Stimulated activated CD8-positive, alpha-beta memory T cell treated with anti-CD3 and anti-CD28 coated beads, Interleukin-12 subunit alpha, Interleukin-12 subunit beta, amount 100 ng/mL, for 4 hours (primary cell): ENCODE measurements around the gene SGMS1.
"Not testable (repeated sequence)": the region's sequence is repeated elsewhere in the genome, so short reads cannot be mapped to it uniquely, and the experiment has no call there.

ENCODE experiments used
- DNase-seq: peaks from one replicate; pipeline ENCODE4 v3.0.0-alpha.2; 2020; ENCODE audit warnings: low read depth

Gene SGMS1

GRCh38 chr10:50582766-50583762, 40.7 kb downstream of the SGMS1 start:
- DNase-seq, result no peak

- DNase-seq, result no peak
Observed at GRCh38 chr10:50582046-50582445, 41.7 kb downstream of the SGMS1 start.

- DNase-seq, result no peak
Observed at GRCh38 chr10:50580262-50580891, 43.4 kb downstream of the SGMS1 start.

GRCh38 chr10:50579491-50580261, 44.1 kb downstream of the SGMS1 start:
- no peak for DNase-seq

- DNase-seq, result no peak
Observed at GRCh38 chr10:50578949-50579348, 44.8 kb downstream of the SGMS1 start.

GRCh38 chr10:50577681-50578350, 45.9 kb downstream of the SGMS1 start:
- DNase-seq, result no peak

- no peak for DNase-seq
Observed at GRCh38 chr10:50577010-50577409, 46.7 kb downstream of the SGMS1 start.

- DNase-seq, result no peak
Observed at GRCh38 chr10:50576245-50576815, 47.4 kb downstream of the SGMS1 start.

GRCh38 chr10:50575477-50576244, 48.1 kb downstream of the SGMS1 start:
- DNase-seq, result no peak

GRCh38 chr10:50574931-50575330, 48.8 kb downstream of the SGMS1 start:
- no peak for DNase-seq

- no peak for DNase-seq
Observed at GRCh38 chr10:50574305-50574704, 49.5 kb downstream of the SGMS1 start.

GRCh38 chr10:50572017-50572491, 51.7 kb downstream of the SGMS1 start:
- no peak for DNase-seq

GRCh38 chr10:50568750-50569149, 55.0 kb downstream of the SGMS1 start:
- not testable (repeated sequence) for DNase-seq

- DNase-seq, result no peak
Observed at GRCh38 chr10:50567384-50567783, 56.4 kb downstream of the SGMS1 start.

- no peak for DNase-seq
Observed at GRCh38 chr10:50566150-50566549, 57.6 kb downstream of the SGMS1 start.

GRCh38 chr10:50565301-50566083, 58.3 kb downstream of the SGMS1 start:
- DNase-seq, result no peak

GRCh38 chr10:50563906-50564305, 59.9 kb downstream of the SGMS1 start:
- no peak for DNase-seq

- no peak for DNase-seq
Observed at GRCh38 chr10:50561816-50562215, 61.9 kb downstream of the SGMS1 start.

GRCh38 chr10:50561266-50561665, 62.5 kb downstream of the SGMS1 start:
- DNase-seq, result no peak

GRCh38 chr10:50560370-50560769, 63.4 kb downstream of the SGMS1 start:
- DNase-seq, result no peak
